Spleen (tissue), 11 donors: Measurements from ENCODE around the gene COL4A2. TPM values are rescaled to one million over a fixed set of nuclear protein-coding genes. Genes with fewer than 3 reads are reported as not detected.

Experiments used
- DNase-seq: peaks from one replicate; pipeline ENCODE4 v3.0.0-alpha.2; 2020
- H3K27ac ChIP-seq, 8 donors: fragments of 200-600 bp; sonication (generic) in 7 of 8; 1 replicate in 4 of 8; 2 replicates in 4 of 8; pipeline versions ENCODE4 v1.5.0 to v1.8.0; 2016 to 2021; ENCODE audit warnings: inconsistent platforms in 4 of 8, mild to moderate bottlenecking in 4 of 8, moderate library complexity in 1 of 8
- H3K27me3 ChIP-seq, 7 donors: fragments of 200-600 bp; sonication (generic) in 6 of 7; replicated peaks in 1 of 7; 1 replicate in 4 of 7; 2 replicates in 3 of 7; pipeline versions ENCODE4 v1.5.0 to v1.8.0; 2016 to 2021; ENCODE audit warnings: inconsistent platforms in 3 of 7, mild to moderate bottlenecking in 1 of 7
- H3K36me3 ChIP-seq, 6 donors: fragments of 200-600 bp; sonication (generic) in 5 of 6; 1 replicate in 4 of 6; 2 replicates in 2 of 6; pipeline versions ENCODE4 v1.5.0 to v1.8.0; 2016 to 2021; ENCODE audit warnings: inconsistent platforms in 2 of 6
- H3K4me1 ChIP-seq, 6 donors: fragments of 200-600 bp; sonication (generic) in 5 of 6; 1 replicate in 3 of 6; 2 replicates in 3 of 6; pipeline versions ENCODE4 v1.5.0 to v1.8.0; 2016 to 2021; ENCODE audit warnings: inconsistent platforms in 3 of 6
- H3K4me3 ChIP-seq, 8 donors: fragments of 200-600 bp; sonication (generic) in 7 of 8; 1 replicate in 4 of 8; 2 replicates in 4 of 8; pipeline versions ENCODE4 v1.5.0 to v1.8.0; 2016 to 2021; ENCODE audit warnings: inconsistent platforms in 4 of 8, mild to moderate bottlenecking in 4 of 8, moderate library complexity in 2 of 8
- H3K9me3 ChIP-seq, 8 donors: fragments of 200-600 bp; sonication (generic) in 7 of 8; 1 replicate in 4 of 8; 2 replicates in 4 of 8; pipeline versions ENCODE4 v1.5.0 to v1.8.0; 2016 to 2021; ENCODE audit warnings: inconsistent platforms in 4 of 8
- POLR2A ChIP-seq, 3 donors: fragments of 450-650 bp; IDR thresholded peaks; one replicate each; pipeline ENCODE4 v1.5.1; 2017; ENCODE audit warnings: antibody characterized with exemption in 3 of 3, mild to moderate bottlenecking in 1 of 3
- POLR2AphosphoS5 ChIP-seq, 3 donors: sonication (generic); formaldehyde crosslinking; IDR thresholded peaks; one replicate each; pipeline ENCODE4 v1.5.1; 2017; ENCODE audit warnings: antibody characterized with exemption in 3 of 3
- WGBS, 5 donors: extraction: QIAGEN DNeasy Blood & Tissue Kit in 3 of 5; methylation state at CpG; one replicate each; pipeline versions ENCODE4 v1.1.5 to v1.1.7; 2013 to 2018; 5-methylcytosine and 5-hydroxymethylcytosine counted together
- intact Hi-C: fragments of 100-400 bp; cut with DNase I; formaldehyde crosslinking; loops from one replicate; pipeline ENCODE4 v1.15.0; 2023; ENCODE audit warnings: low total_unique reads
- polyA plus RNA-seq, 3 donors: library from polyadenylated mRNA; stranded (reverse); fragments of 200-250 nt; gene quantifications; one replicate each; pipeline ENCODE4 v1.2.1, GENCODE V29; 2013
- total RNA-seq, 7 donors: library from RNA; depleted of rRNA in 3 of 7; stranded (reverse); fragments of >200 nt in 3 of 7; fragmentation: NEBNext Ultra II Directional in 4 of 7; extraction: Animal tissue kit (Norgen Biotek cat#: 25700) in 4 of 7; gene quantifications; one replicate each; pipeline versions ENCODE4 v1.1.0 to v1.2.1, GENCODE V29; 2016 to 2021
- TF ChIP-seq, protein P1 (sequence below), 11 experiments: fragments of 200-600 bp in 7 of 11; fragments of 450-650 bp in 4 of 11; sonication (generic) in 4 of 11; IDR thresholded peaks in 8 of 11; conservative IDR thresholded peaks in 3 of 11; 1 replicate in 7 of 11; 2 replicates in 4 of 11; pipeline versions ENCODE4 v1.4.0 to v1.8.0; 2016 to 2021; ENCODE audit warnings: antibody characterized with exemption in 11 of 11, inconsistent platforms in 4 of 11, mild to moderate bottlenecking in 1 of 11
- donor health status: healthy with polysubstance abuse.
- donor health status: DM: no; HTN: no; CAD: no; lungs with moderate emphysema.
- donor health status: DM: no; HTN: no; CAD: no.
- donor health status: Bipolar disorder and iron deficiency.
- donor health status: healthy.
- donor health status: DM: no; HTN: no; CAD: no.
- donor health status: DM: yes; HTN: yes; CAD: no.

The COL4A2 gene
- total and polyA plus RNA-seq, 10 donors = 52.6 to 712 (median 337) TPM

DNA sequence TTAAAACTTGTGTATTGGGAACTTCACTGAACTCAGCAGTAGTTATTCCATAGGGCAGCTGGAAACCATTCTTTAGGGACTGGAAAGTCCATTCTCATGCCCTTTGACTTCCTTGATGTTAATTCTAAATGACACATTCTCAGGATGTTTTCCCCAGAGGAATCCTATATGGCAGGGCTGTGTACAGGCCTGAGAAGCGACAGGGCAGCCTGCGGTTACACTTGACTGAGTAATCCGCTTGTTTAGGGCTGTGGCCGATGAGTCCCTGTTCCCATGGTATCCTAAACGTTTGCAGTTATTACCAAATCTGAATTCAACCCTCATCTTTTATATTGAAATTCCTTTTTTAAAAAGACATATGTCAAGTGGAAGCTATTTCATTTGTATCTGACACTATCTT, 83.5 kb downstream of the COL4A2 start:
- DNase-seq = no peak

DNA sequence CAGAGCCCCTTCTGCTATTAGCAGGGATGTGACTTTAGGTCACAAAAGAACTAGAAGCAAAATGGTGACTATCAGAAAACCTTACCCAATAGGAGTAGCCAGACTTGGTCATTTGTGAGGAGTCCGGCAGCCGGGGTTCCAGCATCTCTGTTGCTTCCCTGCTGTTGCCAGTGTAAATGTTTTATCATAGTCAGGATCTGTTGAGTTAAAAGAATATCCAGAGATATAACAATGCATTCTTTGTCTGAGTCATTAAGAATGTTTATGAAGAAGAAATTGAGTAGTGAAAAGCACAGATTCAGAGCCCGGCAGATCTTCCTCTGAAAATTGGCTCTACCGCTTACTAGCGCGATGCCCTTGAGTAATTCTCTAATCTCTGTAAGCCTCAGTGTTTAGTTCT, 84.2 kb downstream of the COL4A2 start:
- intact Hi-C loops = no loop called here
- Histone ChIP-seq H3K36me3 (peaks cover 0 to 3% (median 0%) of the 10 kb centered on the region in 6 donors), H3K4me3 (no peak overlapping the region), H3K4me1 (peaks cover 8 to 50% (median 22%) of the 10 kb centered on the region in 6 donors), H3K27ac (peak overlapping the region in 4 of 8 donors; percentile 2 to 47 (median 40)), H3K9me3 (no peaks in the 10 kb centered on the region), H3K27me3 (peaks cover 0 to 57% (median 0%) of the 10 kb centered on the region in 7 donors)
- TF ChIP-seq, protein P1, sequence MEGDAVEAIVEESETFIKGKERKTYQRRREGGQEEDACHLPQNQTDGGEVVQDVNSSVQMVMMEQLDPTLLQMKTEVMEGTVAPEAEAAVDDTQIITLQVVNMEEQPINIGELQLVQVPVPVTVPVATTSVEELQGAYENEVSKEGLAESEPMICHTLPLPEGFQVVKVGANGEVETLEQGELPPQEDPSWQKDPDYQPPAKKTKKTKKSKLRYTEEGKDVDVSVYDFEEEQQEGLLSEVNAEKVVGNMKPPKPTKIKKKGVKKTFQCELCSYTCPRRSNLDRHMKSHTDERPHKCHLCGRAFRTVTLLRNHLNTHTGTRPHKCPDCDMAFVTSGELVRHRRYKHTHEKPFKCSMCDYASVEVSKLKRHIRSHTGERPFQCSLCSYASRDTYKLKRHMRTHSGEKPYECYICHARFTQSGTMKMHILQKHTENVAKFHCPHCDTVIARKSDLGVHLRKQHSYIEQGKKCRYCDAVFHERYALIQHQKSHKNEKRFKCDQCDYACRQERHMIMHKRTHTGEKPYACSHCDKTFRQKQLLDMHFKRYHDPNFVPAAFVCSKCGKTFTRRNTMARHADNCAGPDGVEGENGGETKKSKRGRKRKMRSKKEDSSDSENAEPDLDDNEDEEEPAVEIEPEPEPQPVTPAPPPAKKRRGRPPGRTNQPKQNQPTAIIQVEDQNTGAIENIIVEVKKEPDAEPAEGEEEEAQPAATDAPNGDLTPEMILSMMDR (IDR thresholded peaks at IDR 0.05 in 8 of 11, conservative IDR thresholded peaks at IDR 0.05 in 3 of 11) = no peak
- no peak for TF ChIP-seq POLR2A (IDR thresholded peaks at IDR 0.05)
- no peak for TF ChIP-seq POLR2AphosphoS5 (IDR thresholded peaks at IDR 0.05)
- no peak for DNase-seq
- WGBS, 5 donors = 94 to 98% (median 96%) methylated on average over 6 of the region's 6 CpGs

More for the DNA sequence above, 83.5 kb downstream of the COL4A2 start:
- peaks cover 8 to 46% (median 22%) of the 10 kb centered on the region in 6 donors for H3K4me1 ChIP-seq
- peaks cover 0 to 3% (median 0%) of the 10 kb centered on the region in 6 donors for H3K36me3 ChIP-seq
- no peak overlapping the region for H3K4me3 ChIP-seq
- H3K27ac ChIP-seq = peak overlapping the region in 7 of 8 donors; percentile 2 to 63 (median 51)
- intact Hi-C loops = no loop called here
- no peak for TF ChIP-seq POLR2AphosphoS5 (IDR thresholded peaks at IDR 0.05)
- no peak for TF ChIP-seq POLR2A (IDR thresholded peaks at IDR 0.05)
- TF ChIP-seq, protein P1 (IDR thresholded peaks at IDR 0.05 in 8 of 11, conservative IDR thresholded peaks at IDR 0.05 in 3 of 11) = no peak
- no peaks in the 10 kb centered on the region for H3K9me3 ChIP-seq
- H3K27me3 ChIP-seq = peaks cover 0 to 57% (median 0%) of the 10 kb centered on the region in 7 donors
- WGBS, 5 donors = 63 to 78% (median 73%) methylated on average over 5 of the region's 5 CpGs

DNA sequence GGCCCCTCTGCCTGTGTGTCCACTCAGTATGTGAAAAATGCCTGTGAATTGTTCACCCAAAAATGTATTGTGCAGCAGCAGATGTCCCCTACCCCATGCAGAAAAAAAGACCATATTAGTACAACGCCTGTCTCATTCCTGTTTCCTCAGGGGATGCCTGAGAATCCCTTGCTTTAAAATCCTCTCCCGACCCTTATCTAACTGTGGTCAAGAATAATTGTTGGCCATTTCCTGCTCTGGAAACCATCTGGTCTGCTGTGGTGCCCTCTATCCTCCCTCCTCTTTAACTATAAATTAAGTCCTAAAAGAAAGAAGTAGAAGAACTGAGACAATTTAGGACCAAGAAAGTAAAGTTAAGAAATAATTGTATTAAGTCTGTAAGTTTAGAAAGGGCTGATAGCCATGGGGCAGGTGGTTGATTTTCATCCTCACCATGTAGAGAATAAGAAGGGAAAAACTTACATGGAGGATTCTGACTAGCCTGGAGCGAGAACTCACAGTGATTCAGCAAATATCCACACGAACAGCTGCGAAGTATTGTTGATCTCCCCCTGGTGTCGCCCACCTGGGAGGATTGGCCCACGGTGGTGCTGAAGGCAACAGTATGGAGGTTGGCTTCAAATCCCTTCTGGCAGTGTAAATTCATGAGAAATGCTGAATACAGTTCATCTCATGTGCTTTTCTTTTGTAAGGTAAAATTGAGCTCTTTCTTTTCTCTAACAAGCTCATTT, 85.6 kb downstream of the COL4A2 start:
- Histone ChIP-seq H3K27me3 (peaks cover 0 to 48% (median 0%) of the 10 kb centered on the region in 7 donors), H3K36me3 (peaks cover 0 to 3% (median 0%) of the 10 kb centered on the region in 6 donors), H3K9me3 (no peaks in the 10 kb centered on the region), H3K4me1 (peaks cover 0 to 43% (median 14%) of the 10 kb centered on the region in 6 donors), H3K4me3 (no peak overlapping the region), H3K27ac (peak overlapping the region in 5 of 8 donors; percentile 24 to 47 (median 27))
- DNase-seq = no peak
- intact Hi-C loops = no loop called here
- TF ChIP-seq POLR2A (IDR thresholded peaks at IDR 0.05) = no peak
- TF ChIP-seq, protein P1 (IDR thresholded peaks at IDR 0.05 in 8 of 11, conservative IDR thresholded peaks at IDR 0.05 in 3 of 11) = no peak
- TF ChIP-seq POLR2AphosphoS5 (IDR thresholded peaks at IDR 0.05) = no peak
- 19 to 39% (median 23%) methylated on average over 7 of the region's 7 CpGs for WGBS, 5 donors

DNA sequence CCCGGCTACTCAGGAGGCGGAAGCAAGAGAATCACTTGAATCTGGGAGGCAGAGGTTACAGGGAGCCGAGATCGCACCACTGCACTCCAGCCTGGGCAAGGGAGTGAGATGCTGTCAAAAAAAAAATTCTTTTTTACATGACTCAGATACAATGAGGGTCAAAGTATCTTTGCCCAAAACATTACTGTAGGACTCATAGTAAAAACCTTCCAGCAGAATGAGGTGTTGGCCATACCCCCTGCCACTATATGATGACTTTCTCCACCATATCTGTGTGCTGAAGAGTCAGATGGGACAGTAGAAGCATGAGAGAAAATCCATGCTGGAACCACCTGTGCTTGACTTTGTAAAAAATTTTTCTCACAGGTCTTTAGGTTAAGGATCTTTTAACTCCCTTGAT, 86.7 kb downstream of the COL4A2 start:
- DNase-seq = no peak
- TF ChIP-seq POLR2A (IDR thresholded peaks at IDR 0.05) = no peak
- TF ChIP-seq POLR2AphosphoS5 (IDR thresholded peaks at IDR 0.05) = no peak
- TF ChIP-seq, protein P1 (IDR thresholded peaks at IDR 0.05 in 8 of 11, conservative IDR thresholded peaks at IDR 0.05 in 3 of 11) = no peak
- peak overlapping the region in 1 of 8 donors; percentile 63 for H3K27ac ChIP-seq
- H3K9me3 ChIP-seq = no peaks in the 10 kb centered on the region
- intact Hi-C loops = no loop called here
- H3K4me3 ChIP-seq = no peak overlapping the region
- H3K4me1 ChIP-seq = peaks cover 0 to 34% (median 11%) of the 10 kb centered on the region in 6 donors
- H3K27me3 ChIP-seq = peaks cover 0 to 45% (median 0%) of the 10 kb centered on the region in 7 donors
- whole genome bisulfite sequencing, 5 donors = 90 to 98% (median 94%) methylated on average over 4 of the region's 4 CpGs
- H3K36me3 ChIP-seq = peaks cover 0 to 3% (median 0%) of the 10 kb centered on the region in 6 donors
